Progenitor cell of endocrine pancreas (in vitro differentiated cells): ENCODE data around the gene ITGAD. TPM values are rescaled to one million over a fixed set of nuclear protein-coding genes. Genes with fewer than 3 reads are reported as not detected.
"Not testable (repeated sequence)": the region's sequence is repeated elsewhere in the genome, so short reads cannot be mapped to it uniquely, and the experiment has no call there.

Experiments
- DNase-seq: peaks from one replicate; pipeline ENCODE4 v3.0.0; 2021; ENCODE audit warnings: low spot score; ENCODE audit not compliant: unreplicated experiment
- H3K27ac Mint-ChIP-seq: 2 replicates; pipeline ENCODE4 v1.8.0; 2021; ENCODE audit warnings: mild to moderate bottlenecking, moderate library complexity, mixed read lengths
- H3K27me3 Mint-ChIP-seq: 2 replicates; pipeline ENCODE4 v1.8.0; 2021; ENCODE audit warnings: mixed read lengths
- H3K36me3 Mint-ChIP-seq: 2 replicates; pipeline ENCODE4 v1.8.0; 2022; ENCODE audit warnings: mixed read lengths; ENCODE audit not compliant: insufficient read depth
- H3K4me1 Mint-ChIP-seq: 2 replicates; pipeline ENCODE4 v1.8.0; 2021; ENCODE audit warnings: low read depth, mixed read lengths
- H3K4me3 Mint-ChIP-seq: 2 replicates; pipeline ENCODE4 v1.8.0; 2021; ENCODE audit warnings: low read depth, mild to moderate bottlenecking, moderate library complexity, mixed read lengths
- H3K9me3 Mint-ChIP-seq: 2 replicates; pipeline ENCODE4 v1.8.0; 2021; ENCODE audit warnings: low read depth, mixed read lengths
- CTCF ChIP-seq: fragments of 200-600 bp; sonication (generic); IDR thresholded peaks from one replicate; pipeline ENCODE4 v1.5.0; 2021; ENCODE audit warnings: antibody characterized with exemption, mild to moderate bottlenecking; ENCODE audit not compliant: unreplicated experiment
- total RNA-seq: library from RNA; stranded (reverse); gene quantifications from 2 replicates; pipeline ENCODE4 v1.2.1, GENCODE V29; 2021

The ITGAD gene
- total RNA-seq, 1 donor from 2014 or later, result not detected

- Mint-ChIP-seq H3K27ac (no peak overlapping the region), H3K4me1 (no peaks in the 10 kb centered on the region), H3K9me3 (no peaks in the 10 kb centered on the region), H3K4me3 (no peak overlapping the region), H3K36me3 (no peaks in the 10 kb centered on the region), H3K27me3 (peaks cover 3% of the 10 kb centered on the region)
- TF ChIP-seq CTCF, result no peak
- DNase-seq, result no peak
Observed at GRCh38 chr16:31440516-31441184, 47.5 kb downstream of the ITGAD start.

- Mint-ChIP-seq H3K27ac (peak overlapping the region; percentile 86), H3K27me3 (peaks cover 8% of the 10 kb centered on the region), H3K4me1 (no peaks in the 10 kb centered on the region), H3K9me3 (no peaks in the 10 kb centered on the region), H3K36me3 (no peaks in the 10 kb centered on the region), H3K4me3 (peak overlapping the region; percentile 88)
- no peak for TF ChIP-seq CTCF
- DNase-seq, result no peak
Observed at GRCh38 chr16:31441956-31442355, 48.8 kb downstream of the ITGAD start.

- H3K4me3 Mint-ChIP-seq, DNase-seq, H3K27ac Mint-ChIP-seq, H3K4me1 Mint-ChIP-seq, H3K27me3 Mint-ChIP-seq, H3K36me3 Mint-ChIP-seq, H3K9me3 Mint-ChIP-seq: not testable (repeated sequence)
Observed at GRCh38 chr16:31445931-31446330, 52.8 kb downstream of the ITGAD start.

- Mint-ChIP-seq H3K27me3 (peaks cover under 1% of the 10 kb centered on the region), H3K27ac (peak overlapping the region; percentile 83), H3K9me3 (no peaks in the 10 kb centered on the region), H3K4me3 (no peak overlapping the region), H3K36me3 (peaks cover 1% of the 10 kb centered on the region), H3K4me1 (peaks cover 16% of the 10 kb centered on the region)
- TF ChIP-seq CTCF, result no peak
- no peak for DNase-seq
Observed at GRCh38 chr16:31451201-31451600, 58.1 kb downstream of the ITGAD start.

GRCh38 chr16:31451681-31452351, 58.7 kb downstream of the ITGAD start:
- peak overlapping the region; percentile 83 for H3K27ac Mint-ChIP-seq
- peaks cover 16% of the 10 kb centered on the region for H3K4me1 Mint-ChIP-seq
- H3K4me3 Mint-ChIP-seq, result no peak overlapping the region
- H3K27me3 Mint-ChIP-seq, result no peaks in the 10 kb centered on the region
- no peaks in the 10 kb centered on the region for H3K9me3 Mint-ChIP-seq
- peaks cover 1% of the 10 kb centered on the region for H3K36me3 Mint-ChIP-seq
- TF ChIP-seq CTCF, result peak; percentile 66
- no peak for DNase-seq

GRCh38 chr16:31452631-31453106, 59.5 kb downstream of the ITGAD start:
- TF ChIP-seq CTCF, result no peak
- H3K36me3 Mint-ChIP-seq, result peaks cover 1% of the 10 kb centered on the region
- H3K27ac Mint-ChIP-seq, result no peak overlapping the region
- no peaks in the 10 kb centered on the region for H3K9me3 Mint-ChIP-seq
- H3K4me1 Mint-ChIP-seq, result peaks cover 17% of the 10 kb centered on the region
- H3K27me3 Mint-ChIP-seq, result no peaks in the 10 kb centered on the region
- DNase-seq, result no peak
- no peak overlapping the region for H3K4me3 Mint-ChIP-seq
